Caki2 (cell line): ENCODE data around the gene TAF3. TPM values are rescaled to one million over a fixed set of nuclear protein-coding genes. Genes with fewer than 3 reads are reported as not detected.

Experiments used
- DNase-seq: peaks from one replicate; pipeline ENCODE4 v3.0.0-alpha.2; 2015; ENCODE audit warnings: low read depth
- in situ Hi-C: cut with HindIII; loops from 2 replicates; pipeline ENCODE4 v1.10.0; 2016; ENCODE audit warnings: low sequenced_read_pairs, low pct_unique_long_range_greater_than_20kb, mixed read lengths
- total RNA-seq: library from RNA; depleted of rRNA; stranded (reverse); fragments of >200 nt; shearing (Covaris generic); gene quantifications from 2 replicates; pipeline ENCODE4 v1.2.3, GENCODE V29; 2014; ENCODE audit warnings: low replicate concordance

TAF3 gene
- total RNA-seq, 1 experiment from 2014 or later, result 1.0 TPM

- in situ Hi-C loops, result loop anchor here (10.0 kb wide), 1 partner anchor 80 kb away; no protein-coding TSS in a partner anchor
- DNase-seq, result no peak
Observed at GRCh38 chr10:8035006-8035640, 216.8 kb downstream of the TAF3 start.

- in situ Hi-C loops, result loop anchor here (10.0 kb wide), 1 partner anchor 81 kb away; no protein-coding TSS in a partner anchor
- no peak for DNase-seq
Observed at GRCh38 chr10:8035641-8036470, 217.6 kb downstream of the TAF3 start.

GRCh38 chr10:8036506-8037198 lies 218.3 kb downstream of the TAF3 start:
- no peak for DNase-seq
- in situ Hi-C loops, result loop anchor here (10.0 kb wide), 1 partner anchor 82 kb away; no protein-coding TSS in a partner anchor

GRCh38 chr10:8037199-8037801 lies 219.0 kb downstream of the TAF3 start:
- in situ Hi-C loops, result loop anchor here (10.0 kb wide), 1 partner anchor 82 kb away; no protein-coding TSS in a partner anchor
- DNase-seq, result no peak

GRCh38 chr10:8037941-8038894 lies 219.9 kb downstream of the TAF3 start:
- no peak for DNase-seq
- in situ Hi-C loops, result loop anchor here (10.0 kb wide), 1 partner anchor 83 kb away; no protein-coding TSS in a partner anchor

GRCh38 chr10:8039321-8039881 lies 221.1 kb downstream of the TAF3 start:
- in situ Hi-C loops, result loop anchor here (10.0 kb wide), 1 partner anchor 85 kb away; no protein-coding TSS in a partner anchor
- DNase-seq, result no peak

- in situ Hi-C loops, result no loop called here
- DNase-seq, result no peak
Observed at GRCh38 chr10:8040651-8041050, 222.3 kb downstream of the TAF3 start.

GRCh38 chr10:8041284-8041991 lies 223.1 kb downstream of the TAF3 start:
- in situ Hi-C loops, result no loop called here
- no peak for DNase-seq

- DNase-seq, result no peak
- in situ Hi-C loops, result no loop called here
Observed at GRCh38 chr10:8041992-8042720, 223.9 kb downstream of the TAF3 start.

- in situ Hi-C loops, result no loop called here
- no peak for DNase-seq
Observed at GRCh38 chr10:8042721-8043568, 224.6 kb downstream of the TAF3 start.

GRCh38 chr10:8043569-8044306 lies 225.4 kb downstream of the TAF3 start:
- in situ Hi-C loops, result no loop called here
- no peak for DNase-seq

GRCh38 chr10:8044331-8044907 lies 226.1 kb downstream of the TAF3 start:
- in situ Hi-C loops, result no loop called here
- DNase-seq, result no peak

GRCh38 chr10:8044908-8045725 lies 226.8 kb downstream of the TAF3 start:
- in situ Hi-C loops, result no loop called here

More at GRCh38 chr10:8044908-8045725, 226.8 kb downstream of the TAF3 start:
- no peak for DNase-seq
